Measurements from ENCODE around the gene RBM4. TPM values are rescaled to one million over a fixed set of nuclear protein-coding genes. Genes with fewer than 3 reads are reported as not detected.
"Not testable (repeated sequence)": the region's sequence is repeated elsewhere in the genome, so short reads cannot be mapped to it uniquely, and the experiment has no call there.

Gene RBM4, protein sequence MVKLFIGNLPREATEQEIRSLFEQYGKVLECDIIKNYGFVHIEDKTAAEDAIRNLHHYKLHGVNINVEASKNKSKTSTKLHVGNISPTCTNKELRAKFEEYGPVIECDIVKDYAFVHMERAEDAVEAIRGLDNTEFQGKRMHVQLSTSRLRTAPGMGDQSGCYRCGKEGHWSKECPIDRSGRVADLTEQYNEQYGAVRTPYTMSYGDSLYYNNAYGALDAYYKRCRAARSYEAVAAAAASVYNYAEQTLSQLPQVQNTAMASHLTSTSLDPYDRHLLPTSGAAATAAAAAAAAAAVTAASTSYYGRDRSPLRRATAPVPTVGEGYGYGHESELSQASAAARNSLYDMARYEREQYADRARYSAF
- 119 TPM for total RNA-seq

GRCh38 chr11:66638177-66639065, at the start of gene RBM4:
Gene RBM4, plus strand, starts transcription at chr11:66638703. Its CDS starts 1,009 bp downstream, at chr11:66639712.
- peak; percentile 100 for DNase-seq (ENCODE audit: low spot score)

GRCh38 chr11:66589315-66589714, 49.2 kb upstream of the RBM4 start:
- DNase-seq (ENCODE audit: low spot score): not testable (repeated sequence)

DNA sequence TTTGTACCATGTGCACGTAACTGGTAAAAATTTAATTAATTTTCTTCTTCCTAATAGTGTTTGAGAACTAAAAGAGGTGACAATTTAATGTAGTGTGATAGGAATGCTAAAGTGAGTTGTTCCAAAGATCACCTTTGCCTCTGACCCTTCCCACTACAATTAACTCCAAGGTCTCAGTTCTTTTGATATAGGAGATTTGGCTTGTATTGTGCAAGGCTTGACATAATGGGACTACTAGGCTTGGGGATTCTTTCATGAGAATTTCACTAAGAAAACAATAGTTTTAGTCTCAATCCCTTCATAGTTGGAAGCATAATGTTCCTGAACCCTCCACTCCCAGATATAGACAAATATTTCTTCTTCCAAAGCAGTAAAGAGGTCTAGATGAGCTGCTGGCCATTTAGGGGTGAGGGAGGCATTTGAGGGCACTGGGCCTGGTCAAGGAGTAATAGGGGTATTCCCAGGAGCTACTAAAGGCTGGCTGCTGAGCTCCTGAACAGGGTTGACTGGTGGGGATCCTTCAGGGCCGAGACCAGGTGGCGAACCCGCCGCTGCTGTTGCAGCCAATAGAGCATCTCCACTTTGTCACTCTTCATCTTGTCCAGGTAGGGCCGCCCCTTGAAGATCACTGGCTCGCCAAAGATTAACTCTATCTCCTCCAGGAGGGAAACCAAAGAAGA, 48.4 kb upstream of the RBM4 start:
- DNase-seq (ENCODE audit: low spot score): no peak

DNA sequence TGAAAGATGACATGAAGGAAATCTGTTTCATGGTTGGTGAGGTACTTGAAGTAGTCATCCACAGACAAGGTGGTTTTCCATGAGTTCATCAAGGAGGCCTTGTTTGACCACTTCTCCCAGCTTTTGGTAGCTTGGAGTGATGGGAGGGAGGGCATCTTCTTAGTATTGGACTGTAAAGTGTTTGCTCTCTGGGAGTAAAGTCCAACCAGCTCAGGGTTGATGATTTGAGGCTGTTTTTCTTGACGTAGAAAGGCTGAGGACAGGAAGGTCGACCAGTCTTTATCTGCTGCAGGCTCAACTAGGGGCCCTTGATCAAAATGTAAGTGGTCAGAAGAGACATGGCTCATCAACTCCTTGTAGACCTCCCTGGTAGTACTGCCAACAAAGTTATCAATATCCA, 47.3 kb upstream of the RBM4 start:
- no peak for DNase-seq (ENCODE audit: low spot score)

- DNase-seq (ENCODE audit: low spot score): peak; percentile 99
These were observed 45.8 kb upstream of the RBM4 start, which contains the start of the genes CCDC87 and CCS for GRCh38 chr11:66592457-66593302. Gene CCDC87, minus strand, starts transcription at chr11:66593063. Its CDS starts 48 bp downstream, at chr11:66593015. Gene CCS, plus strand, starts transcription at chr11:66593185. Its CDS starts 77 bp downstream, at chr11:66593262.

DNA sequence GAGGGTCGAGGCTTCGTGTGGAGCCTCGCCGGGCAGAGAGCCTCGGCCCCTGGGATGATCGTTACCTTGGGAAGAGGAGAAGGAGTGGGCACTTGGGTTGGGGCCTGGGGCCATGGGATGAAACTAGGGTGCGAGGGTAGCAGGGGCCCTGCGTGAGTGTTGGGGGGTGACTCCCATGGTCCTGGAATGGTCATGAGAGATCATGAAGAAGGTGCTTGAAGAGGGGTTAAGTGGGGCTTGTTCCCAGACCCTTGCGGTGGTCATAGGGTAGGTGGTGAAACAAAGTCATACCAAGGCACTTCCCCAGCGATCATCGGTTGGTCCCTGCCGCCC, 45.2 kb upstream of the RBM4 start:
- no peak for DNase-seq (ENCODE audit: low spot score)

- no peak for DNase-seq (ENCODE audit: low spot score)
These were observed 44.9 kb upstream of the RBM4 start for GRCh38 chr11:66593650-66594049.

DNA sequence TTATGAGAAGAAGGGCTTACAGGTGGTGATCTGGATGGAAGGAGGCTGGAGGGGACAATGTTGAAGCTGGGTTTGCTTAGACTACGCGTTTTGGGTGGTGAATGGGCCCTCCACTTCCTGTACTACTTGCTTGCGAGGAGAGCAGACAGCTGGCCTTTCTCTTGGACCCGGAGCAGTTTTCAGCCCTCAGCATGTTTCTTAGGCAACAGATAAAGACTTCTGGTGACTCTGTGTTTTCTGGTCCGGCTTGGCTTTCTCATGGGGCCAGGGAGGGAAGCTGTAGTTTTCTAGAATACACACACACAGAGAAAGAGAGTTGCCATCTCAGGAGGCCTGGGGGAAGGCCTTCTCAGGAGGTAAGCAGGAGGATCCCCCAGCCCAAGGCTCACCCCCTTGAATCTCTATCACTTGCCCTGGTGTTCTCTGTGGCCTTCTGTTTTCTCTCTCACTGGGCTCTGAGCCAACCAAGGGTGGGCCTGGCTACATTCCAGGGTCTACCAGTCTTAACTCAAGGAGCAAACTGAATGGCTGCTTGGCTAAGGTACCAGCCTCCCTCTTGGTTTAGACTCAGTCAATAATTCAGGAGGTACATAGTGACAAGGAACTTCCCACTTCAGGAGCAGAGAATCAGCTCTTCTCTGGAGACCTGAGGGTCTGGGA, 43.1 kb upstream of the RBM4 start:
- DNase-seq (ENCODE audit: low spot score): peak; percentile 68

- no peak for DNase-seq (ENCODE audit: low spot score)
These were observed 39.5 kb upstream of the RBM4 start for GRCh38 chr11:66598993-66599392.

GRCh38 chr11:66600219-66600618, 38.3 kb upstream of the RBM4 start:
- no peak for DNase-seq (ENCODE audit: low spot score)

DNA sequence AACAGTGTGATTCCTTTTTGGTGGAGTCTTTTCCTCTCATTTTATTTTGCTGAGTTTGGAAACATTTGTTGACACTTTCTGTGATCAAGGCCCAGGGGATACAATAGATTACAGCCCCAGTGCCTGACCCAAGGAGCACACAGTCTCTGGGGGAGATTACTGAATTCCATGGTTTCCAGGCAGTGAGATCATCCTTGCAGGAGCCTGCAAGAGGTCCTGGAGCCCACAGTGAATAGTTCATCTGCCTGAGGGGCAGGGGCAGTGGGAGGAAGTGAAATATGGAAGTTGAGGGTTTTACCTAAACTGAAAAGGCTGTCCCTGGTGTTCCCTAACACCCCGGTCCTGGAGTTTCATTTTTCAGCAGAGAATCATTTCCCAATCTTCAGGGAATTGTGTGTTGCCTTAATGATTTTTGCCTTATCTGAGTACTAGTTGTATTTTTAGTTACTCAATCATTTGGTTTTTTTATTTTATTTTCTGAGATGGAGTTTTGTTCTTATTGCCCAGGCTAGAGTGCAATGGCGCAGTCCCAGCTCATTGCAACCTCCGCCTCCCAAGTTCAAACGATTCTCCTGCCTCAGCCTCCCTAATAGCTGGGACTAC, 37.8 kb upstream of the RBM4 start:
- no peak for DNase-seq (ENCODE audit: low spot score)

DNA sequence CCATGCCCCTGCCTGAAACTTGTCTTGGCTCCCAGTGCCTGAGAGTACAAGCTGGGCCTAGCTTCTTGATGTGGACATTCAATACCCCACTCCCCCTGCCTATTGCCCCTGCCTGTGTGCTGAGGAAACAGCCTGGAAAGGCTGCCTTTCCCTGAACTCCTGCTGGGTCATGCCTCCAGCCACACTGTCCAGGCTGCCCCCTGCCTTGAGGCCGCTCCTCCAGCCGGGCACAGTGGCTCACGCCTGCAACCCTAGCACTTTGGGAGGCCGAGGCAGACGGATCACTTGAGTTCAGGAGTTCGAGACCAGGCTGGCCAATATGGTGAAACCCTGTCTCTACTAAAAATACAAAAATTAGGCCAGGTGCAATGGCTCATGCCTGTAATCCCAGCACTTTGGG, 35.4 kb upstream of the RBM4 start:
- no peak for DNase-seq (ENCODE audit: low spot score)

DNA sequence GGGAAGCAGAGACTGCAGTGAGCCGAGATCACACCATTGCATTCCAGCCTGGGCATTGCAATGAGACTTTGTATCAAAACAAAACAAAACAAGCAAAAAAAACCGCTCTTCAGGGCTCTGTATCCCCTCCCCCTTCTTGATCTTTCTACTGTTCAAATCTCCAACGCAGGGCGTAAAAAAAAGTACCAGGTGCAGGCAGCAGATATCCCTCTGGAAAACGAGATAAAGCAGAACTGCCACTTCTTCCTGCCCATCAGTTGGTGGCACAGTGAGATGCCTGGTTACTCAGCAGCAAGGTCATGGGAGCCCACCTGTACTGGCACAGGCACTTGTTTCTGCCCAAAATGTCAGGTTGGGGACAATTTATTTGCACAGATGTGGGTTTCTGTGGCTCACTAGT, 34.3 kb upstream of the RBM4 start:
- no peak for DNase-seq (ENCODE audit: low spot score)

DNA sequence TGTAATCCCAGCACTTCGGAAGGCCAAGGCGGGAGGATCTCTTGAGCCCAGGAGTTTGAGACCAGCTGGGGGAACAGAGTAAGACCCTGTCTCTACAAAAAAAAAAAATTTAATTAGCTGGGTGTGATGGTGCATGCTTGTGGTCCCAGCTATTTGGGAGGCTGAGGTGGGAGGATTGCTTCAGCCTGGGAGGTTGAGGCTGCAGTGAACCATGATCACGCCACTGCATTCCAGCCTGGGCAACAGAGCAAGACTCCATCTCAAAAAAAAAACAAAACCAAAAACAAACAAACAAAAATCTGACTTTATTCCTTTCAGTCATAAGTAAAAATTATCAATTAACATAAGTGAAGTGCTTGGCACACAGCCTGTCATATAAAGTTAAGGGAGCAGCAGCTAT, 31.9 kb upstream of the RBM4 start:
- not testable (repeated sequence) for DNase-seq (ENCODE audit: low spot score)

- DNase-seq (ENCODE audit: low spot score): peak; percentile 89
These were observed 31.2 kb upstream of the RBM4 start for GRCh38 chr11:66607126-66607834.

DNA sequence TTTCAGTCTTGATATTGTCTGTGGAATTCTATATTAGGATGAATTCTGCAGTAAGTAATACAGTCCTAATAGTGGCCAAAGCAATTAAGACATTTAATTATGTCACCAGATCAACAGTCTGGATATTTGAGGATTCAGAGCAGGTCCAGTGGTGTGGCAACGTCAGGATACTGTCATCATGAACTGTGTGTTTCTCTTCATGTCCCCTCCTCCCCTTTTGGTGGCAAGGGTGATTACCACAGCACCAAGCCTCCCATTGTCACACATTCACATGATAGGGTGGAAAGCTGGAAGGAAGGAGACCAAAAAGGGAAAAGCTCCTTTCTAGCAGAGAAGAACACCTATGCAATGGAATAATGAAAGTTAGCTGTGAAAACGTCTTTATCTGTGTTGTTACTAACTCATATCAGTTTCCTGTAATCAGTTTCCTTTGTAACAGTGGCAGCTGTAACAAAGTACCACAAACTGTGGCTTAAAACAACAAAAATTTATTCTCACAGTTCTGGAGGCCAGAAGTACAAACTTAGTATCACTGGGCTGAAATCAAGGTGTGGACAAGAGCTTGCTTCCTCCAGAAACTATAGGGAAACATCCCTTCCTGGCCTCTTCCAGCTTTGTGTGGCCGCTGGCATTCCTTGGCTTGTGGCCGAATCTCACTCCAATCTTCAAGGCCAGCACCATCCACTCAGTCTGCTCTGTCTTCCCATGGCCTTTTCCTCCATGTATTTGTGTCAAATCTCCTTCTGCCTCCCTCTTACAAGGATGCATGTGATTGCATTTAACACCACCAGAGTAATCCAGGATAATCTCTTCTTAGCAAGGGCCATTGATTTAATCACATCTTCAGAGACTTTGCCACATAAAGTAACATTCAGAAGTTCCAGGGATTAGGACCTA, 28.5 kb upstream of the RBM4 start:
- no peak for DNase-seq (ENCODE audit: low spot score)

GRCh38 chr11:66612458-66612857, 26.0 kb upstream of the RBM4 start:
- no peak for DNase-seq (ENCODE audit: low spot score)

DNA sequence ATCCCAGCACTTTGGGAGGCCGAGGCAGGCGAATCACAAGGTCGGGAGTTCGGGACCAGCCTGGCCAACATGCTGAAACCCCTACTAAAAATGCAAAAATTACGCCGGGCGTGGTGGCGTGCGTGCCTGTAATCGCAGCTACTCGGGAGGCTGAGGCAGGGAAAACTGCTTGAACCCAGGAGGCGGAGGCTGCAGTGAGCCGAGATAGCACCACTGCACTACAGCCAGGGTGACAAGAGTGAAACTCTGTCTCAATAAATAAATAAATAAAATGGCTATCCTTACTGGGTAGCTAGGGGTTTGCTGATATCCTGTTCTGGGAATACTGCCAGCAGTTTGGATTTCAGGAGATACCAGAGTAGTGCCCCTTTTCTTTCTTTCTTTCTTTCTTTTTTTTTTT, 24.4 kb upstream of the RBM4 start:
- no peak for DNase-seq (ENCODE audit: low spot score)
